K562 (cell line): ENCODE data around the gene FIS1.

Experiments
- JUND ChIP-seq, 2 experiments: IDR thresholded peaks; 2 replicates in 1 of 2; 3 replicates in 1 of 2; pipeline ENCODE4 v1.6.1; 2011; ENCODE audit warnings: borderline replicate concordance in 2 of 2, low read depth in 2 of 2, low read length in 2 of 2, improper control_type of control experiment in 1 of 2, missing biosample characterization in 1 of 2, missing genetic modification characterization in 1 of 2, missing genetic modification reagents in 1 of 2
- MXI1 ChIP-seq: IDR thresholded peaks from 2 replicates; pipeline ENCODE4 v1.6.1; 2011; ENCODE audit warnings: low read depth, mild to moderate bottlenecking, improper control_type of control experiment, low read length
- RAD21 ChIP-seq, 2 experiments: fragments of 250-450 bp in 1 of 2; fragments of 450-650 bp in 1 of 2; sonication (Bioruptor Pico) in 1 of 2; formaldehyde crosslinking in 1 of 2; IDR thresholded peaks in 1 of 2; conservative IDR thresholded peaks in 1 of 2; 2 replicates each; pipeline versions ENCODE4 v1.4.0 to v1.8.0; 2020 to 2022; ENCODE audit warnings: mild to moderate bottlenecking in 2 of 2, moderate library complexity in 1 of 2
- SRSF9 ChIP-seq: fragments of 200-400 bp; formaldehyde crosslinking; IDR thresholded peaks from 2 replicates; pipeline ENCODE4 v1.6.1; 2017; ENCODE audit warnings: low read depth, low read length, borderline replicate concordance
- TF ChIP-seq, protein P1 (sequence below), 3 experiments: IDR thresholded peaks in 2 of 3; conservative IDR thresholded peaks in 1 of 3; 2 replicates each; pipeline ENCODE4 v1.5.1; 2011 to 2012; ENCODE audit warnings: low read length in 3 of 3, mild to moderate bottlenecking in 3 of 3, control low read depth in 2 of 3, improper control_type of control experiment in 1 of 3, inconsistent platforms in 1 of 3, low read depth in 1 of 3, mixed read lengths in 1 of 3, moderate library complexity in 1 of 3; ENCODE audit not compliant: insufficient read depth in 2 of 3

DNA sequence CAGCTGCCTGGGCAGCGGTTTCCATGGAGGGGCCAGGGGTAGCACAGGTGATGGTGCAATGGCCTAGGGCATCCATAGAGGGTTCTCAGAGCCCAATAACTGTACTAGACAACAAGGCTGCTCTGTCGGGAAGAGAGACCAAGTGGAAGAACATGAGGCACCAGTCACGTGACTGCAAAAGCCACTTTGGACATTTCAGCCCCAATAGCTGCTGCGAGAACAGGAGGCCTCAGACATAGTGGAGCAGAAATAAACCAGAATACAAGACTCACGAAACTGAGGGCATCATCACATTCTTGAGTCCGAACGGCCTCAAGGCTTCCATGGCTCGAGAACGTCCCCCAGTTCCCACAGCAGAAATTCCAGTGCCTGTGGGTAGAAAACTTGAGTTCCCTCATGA is 32.3 kb upstream of the FIS1 start:
- TF ChIP-seq RAD21 (CRISPR knock-in tag; conservative IDR thresholded peaks at IDR 0.05 in 1 of 2, IDR thresholded peaks at IDR 0.05 in 1 of 2) = no peak
- TF ChIP-seq, protein P1, sequence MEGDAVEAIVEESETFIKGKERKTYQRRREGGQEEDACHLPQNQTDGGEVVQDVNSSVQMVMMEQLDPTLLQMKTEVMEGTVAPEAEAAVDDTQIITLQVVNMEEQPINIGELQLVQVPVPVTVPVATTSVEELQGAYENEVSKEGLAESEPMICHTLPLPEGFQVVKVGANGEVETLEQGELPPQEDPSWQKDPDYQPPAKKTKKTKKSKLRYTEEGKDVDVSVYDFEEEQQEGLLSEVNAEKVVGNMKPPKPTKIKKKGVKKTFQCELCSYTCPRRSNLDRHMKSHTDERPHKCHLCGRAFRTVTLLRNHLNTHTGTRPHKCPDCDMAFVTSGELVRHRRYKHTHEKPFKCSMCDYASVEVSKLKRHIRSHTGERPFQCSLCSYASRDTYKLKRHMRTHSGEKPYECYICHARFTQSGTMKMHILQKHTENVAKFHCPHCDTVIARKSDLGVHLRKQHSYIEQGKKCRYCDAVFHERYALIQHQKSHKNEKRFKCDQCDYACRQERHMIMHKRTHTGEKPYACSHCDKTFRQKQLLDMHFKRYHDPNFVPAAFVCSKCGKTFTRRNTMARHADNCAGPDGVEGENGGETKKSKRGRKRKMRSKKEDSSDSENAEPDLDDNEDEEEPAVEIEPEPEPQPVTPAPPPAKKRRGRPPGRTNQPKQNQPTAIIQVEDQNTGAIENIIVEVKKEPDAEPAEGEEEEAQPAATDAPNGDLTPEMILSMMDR (IDR thresholded peaks at IDR 0.05 in 2 of 3, conservative IDR thresholded peaks at IDR 0.05 in 1 of 3; ENCODE audit: insufficient read depth in 2 of 3, low read depth in 1 of 3, low read length in 3 of 3) = no peak
- TF ChIP-seq MXI1 = no peak
- TF ChIP-seq SRSF9 = no peak
- TF ChIP-seq JUND (IDR thresholded peaks at IDR 0.05; ENCODE audit: borderline replicate concordance, low read depth, low read length) = no peak
- TF ChIP-seq JUND (tag; IDR thresholded peaks at IDR 0.05; ENCODE audit: borderline replicate concordance, low read depth, low read length) = no peak
